Osteoblast (primary cell): ENCODE data around the gene ATXN2. TPM values are rescaled to one million over a fixed set of nuclear protein-coding genes. Genes with fewer than 3 reads are reported as not detected.

Experiments
- DNase-seq: peaks from one replicate; pipeline ENCODE4 v3.0.0; 2011; ENCODE audit warnings: low spot score, mixed read lengths; ENCODE audit not compliant: insufficient read length; ENCODE audit errors: missing footprints
- H2AFZ ChIP-seq: 2 replicates; pipeline ENCODE4 v1.6.0; 2011; ENCODE audit warnings: mild to moderate bottlenecking, low read length
- H3K27ac ChIP-seq: 2 replicates; pipeline ENCODE4 v1.5.1; 2011; ENCODE audit warnings: mild to moderate bottlenecking, low read depth, low read length, moderate library complexity
- H3K27me3 ChIP-seq: 2 replicates; pipeline ENCODE4 v1.6.0; 2012; ENCODE audit warnings: mild to moderate bottlenecking, control low read depth, inconsistent platforms, low read length, moderate library complexity; ENCODE audit not compliant: insufficient read depth
- H3K36me3 ChIP-seq: 2 replicates; pipeline ENCODE4 v1.5.1; 2011; ENCODE audit warnings: mild to moderate bottlenecking, low read length, control low read depth, moderate library complexity; ENCODE audit not compliant: insufficient read depth
- H3K4me1 ChIP-seq: 2 replicates; pipeline ENCODE4 v1.5.1; 2011; ENCODE audit warnings: mild to moderate bottlenecking, low read length, control low read depth, moderate library complexity; ENCODE audit not compliant: insufficient read depth
- H3K4me2 ChIP-seq: 2 replicates; pipeline ENCODE4 v1.6.0; 2011; ENCODE audit warnings: mild to moderate bottlenecking, low read length; ENCODE audit not compliant: insufficient read depth
- H3K4me3 ChIP-seq: fragments of 200-600 bp; sonication (generic); 3 replicates; pipeline ENCODE4 v1.5.1; 2012; ENCODE audit warnings: mild to moderate bottlenecking, low read length, inconsistent platforms; ENCODE audit not compliant: insufficient read depth
- H3K79me2 ChIP-seq: 2 replicates; pipeline ENCODE4 v1.6.0; 2012; ENCODE audit warnings: mild to moderate bottlenecking, low read length, control low read depth, inconsistent platforms; ENCODE audit not compliant: insufficient read depth
- H3K9me3 ChIP-seq: 2 replicates; pipeline ENCODE4 v1.5.1; 2011; ENCODE audit warnings: low read depth, low read length, control low read depth
- H4K20me1 ChIP-seq: 2 replicates; pipeline ENCODE4 v1.6.0; 2012; ENCODE audit warnings: mild to moderate bottlenecking, low read length, control low read depth; ENCODE audit not compliant: insufficient read depth
- total RNA-seq: library from RNA; depleted of rRNA; stranded (reverse); fragments of >200 nt; gene quantifications from 2 replicates; pipeline ENCODE4 v1.2.3, GENCODE V29; 2012
- TF ChIP-seq, protein P1 (sequence below): IDR thresholded peaks from 2 replicates; pipeline ENCODE4 v1.5.1; 2011; ENCODE audit warnings: mild to moderate bottlenecking, low read depth, low read length, moderate library complexity; ENCODE audit errors: extremely low read depth

Gene ATXN2
- total RNA-seq, 1 donor, result 39.4 TPM

DNA sequence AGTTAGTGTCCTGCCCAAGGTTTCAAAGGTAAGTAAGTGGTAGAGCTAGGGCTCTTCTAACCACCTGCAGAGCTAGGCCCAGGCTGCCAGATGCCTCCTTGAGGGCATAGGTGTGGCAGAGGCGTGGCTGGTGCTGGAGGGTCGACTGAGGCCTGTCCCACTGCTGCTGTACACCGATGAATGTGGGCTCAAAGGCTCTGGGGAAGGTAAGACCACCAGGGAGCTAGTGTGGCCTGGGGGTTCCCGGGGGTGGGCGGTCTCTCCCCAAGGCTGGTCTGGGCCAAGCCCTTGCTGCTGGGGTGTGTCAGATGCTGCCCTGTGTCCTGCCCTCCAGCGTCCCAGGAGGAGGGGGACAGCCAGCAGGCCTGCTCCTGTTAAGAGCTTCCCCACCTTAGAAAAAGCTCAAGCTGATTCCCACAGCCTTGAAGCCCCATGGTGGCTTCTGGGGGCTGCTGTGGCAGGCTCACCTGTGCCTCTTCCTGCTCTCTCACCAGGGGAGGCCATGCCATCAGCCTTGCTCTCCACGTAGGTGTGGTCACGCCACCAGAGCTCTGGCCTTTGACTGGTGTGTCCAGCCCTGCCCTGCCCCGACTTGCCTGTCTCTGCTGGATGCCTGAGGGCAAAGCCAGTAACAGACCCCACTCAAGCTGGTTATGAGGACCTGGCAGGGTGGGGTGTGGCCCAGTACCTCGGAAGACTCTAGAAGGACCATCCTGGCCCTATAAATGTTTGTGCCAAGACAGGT lies 156.6 kb downstream of the ATXN2 start:
- no peak overlapping the region for H3K4me2 ChIP-seq
- H3K4me3 ChIP-seq, result no peak overlapping the region
- H3K27ac ChIP-seq, result peak overlapping the region; percentile 69
- TF ChIP-seq, protein P1, sequence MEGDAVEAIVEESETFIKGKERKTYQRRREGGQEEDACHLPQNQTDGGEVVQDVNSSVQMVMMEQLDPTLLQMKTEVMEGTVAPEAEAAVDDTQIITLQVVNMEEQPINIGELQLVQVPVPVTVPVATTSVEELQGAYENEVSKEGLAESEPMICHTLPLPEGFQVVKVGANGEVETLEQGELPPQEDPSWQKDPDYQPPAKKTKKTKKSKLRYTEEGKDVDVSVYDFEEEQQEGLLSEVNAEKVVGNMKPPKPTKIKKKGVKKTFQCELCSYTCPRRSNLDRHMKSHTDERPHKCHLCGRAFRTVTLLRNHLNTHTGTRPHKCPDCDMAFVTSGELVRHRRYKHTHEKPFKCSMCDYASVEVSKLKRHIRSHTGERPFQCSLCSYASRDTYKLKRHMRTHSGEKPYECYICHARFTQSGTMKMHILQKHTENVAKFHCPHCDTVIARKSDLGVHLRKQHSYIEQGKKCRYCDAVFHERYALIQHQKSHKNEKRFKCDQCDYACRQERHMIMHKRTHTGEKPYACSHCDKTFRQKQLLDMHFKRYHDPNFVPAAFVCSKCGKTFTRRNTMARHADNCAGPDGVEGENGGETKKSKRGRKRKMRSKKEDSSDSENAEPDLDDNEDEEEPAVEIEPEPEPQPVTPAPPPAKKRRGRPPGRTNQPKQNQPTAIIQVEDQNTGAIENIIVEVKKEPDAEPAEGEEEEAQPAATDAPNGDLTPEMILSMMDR, result no peak
- peaks cover 97% of the 10 kb centered on the region for H3K79me2 ChIP-seq
- peak; percentile 19 for DNase-seq
- H3K27me3 ChIP-seq, result no peaks in the 10 kb centered on the region
- H3K9me3 ChIP-seq, result no peaks in the 10 kb centered on the region
- H3K4me1 ChIP-seq, result peaks cover 47% of the 10 kb centered on the region
- no peak overlapping the region for H2AFZ ChIP-seq
- peaks cover 77% of the 10 kb centered on the region for H4K20me1 ChIP-seq
- H3K36me3 ChIP-seq, result peaks cover 24% of the 10 kb centered on the region

DNA sequence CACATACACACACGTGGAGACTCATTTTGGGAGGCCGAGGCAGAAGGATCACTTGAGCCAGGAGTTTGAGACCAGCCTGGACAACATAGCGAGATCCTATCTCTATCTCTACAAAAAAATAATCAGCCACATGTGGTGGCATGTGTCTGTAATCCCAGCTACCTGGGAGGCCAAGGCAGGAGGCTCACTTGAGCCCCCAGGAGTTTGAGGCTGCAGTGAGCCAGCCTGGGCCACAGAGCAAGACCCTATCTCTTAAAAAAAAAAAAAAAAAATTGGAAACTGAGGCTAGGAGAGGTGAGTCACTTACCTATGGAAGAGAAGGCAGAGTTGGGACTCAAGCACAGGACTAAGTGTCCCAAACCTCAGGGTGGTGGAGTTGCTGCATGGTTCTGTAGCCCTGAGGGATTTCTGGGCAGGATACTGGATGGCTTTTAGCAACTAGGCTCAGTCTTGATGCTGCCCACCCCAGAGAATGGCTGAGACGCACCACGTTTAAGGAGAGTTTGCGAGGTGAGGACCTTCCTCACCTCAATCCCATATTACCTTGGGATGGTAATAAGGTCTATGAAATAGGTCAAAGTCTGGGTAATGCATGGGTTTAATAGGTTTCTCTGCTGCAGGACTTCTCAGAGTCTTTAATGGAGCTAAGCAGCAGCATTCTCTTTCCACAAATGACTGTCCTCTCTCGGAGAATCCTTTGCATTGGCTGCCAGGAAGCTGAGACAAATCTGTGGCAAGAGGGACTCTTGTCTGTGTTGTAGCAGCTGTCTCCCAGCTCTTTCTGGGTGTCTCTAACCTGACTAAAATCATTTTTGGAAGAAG lies 157.8 kb downstream of the ATXN2 start:
- H3K4me1 ChIP-seq, result peaks cover 54% of the 10 kb centered on the region
- H3K4me3 ChIP-seq, result no peak overlapping the region
- peaks cover 14% of the 10 kb centered on the region for H3K36me3 ChIP-seq
- TF ChIP-seq, protein P1, result no peak
- no peak overlapping the region for H2AFZ ChIP-seq
- H3K9me3 ChIP-seq, result no peaks in the 10 kb centered on the region
- H4K20me1 ChIP-seq, result peaks cover 78% of the 10 kb centered on the region
- DNase-seq, result peak; percentile 22
- H3K79me2 ChIP-seq, result peaks cover 98% of the 10 kb centered on the region
- H3K27me3 ChIP-seq, result no peaks in the 10 kb centered on the region
- H3K4me2 ChIP-seq, result no peak overlapping the region
- H3K27ac ChIP-seq, result peak overlapping the region; percentile 42

DNA sequence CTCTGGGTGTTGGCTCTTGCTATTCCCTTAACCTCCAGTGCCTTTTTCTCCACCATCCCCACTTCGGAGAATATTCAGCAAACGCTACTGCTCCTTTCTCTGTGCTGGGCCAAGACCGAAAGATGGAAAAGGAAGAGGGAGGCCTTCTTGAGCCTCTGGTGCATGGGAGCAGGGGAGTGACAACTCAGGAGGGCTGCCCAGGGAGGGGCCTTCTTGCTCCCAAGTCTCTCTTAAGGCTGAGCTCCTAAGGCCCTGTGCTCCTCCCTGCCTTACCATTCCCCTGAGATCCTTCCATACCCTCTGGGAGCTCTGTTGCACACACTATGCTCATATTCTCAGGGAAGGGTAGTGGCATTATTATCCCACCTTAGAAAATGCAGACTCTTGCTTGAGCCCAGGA lies 158.5 kb downstream of the ATXN2 start:
- H3K36me3 ChIP-seq, result peaks cover 14% of the 10 kb centered on the region
- H4K20me1 ChIP-seq, result peaks cover 79% of the 10 kb centered on the region
- DNase-seq, result no peak
- peaks cover 98% of the 10 kb centered on the region for H3K79me2 ChIP-seq
- H3K4me1 ChIP-seq, result peaks cover 55% of the 10 kb centered on the region
- H3K4me3 ChIP-seq, result no peak overlapping the region
- no peaks in the 10 kb centered on the region for H3K9me3 ChIP-seq
- no peak overlapping the region for H3K4me2 ChIP-seq
- peak overlapping the region; percentile 42 for H3K27ac ChIP-seq
- no peak overlapping the region for H2AFZ ChIP-seq
- H3K27me3 ChIP-seq, result no peaks in the 10 kb centered on the region
- TF ChIP-seq, protein P1, result no peak

DNA sequence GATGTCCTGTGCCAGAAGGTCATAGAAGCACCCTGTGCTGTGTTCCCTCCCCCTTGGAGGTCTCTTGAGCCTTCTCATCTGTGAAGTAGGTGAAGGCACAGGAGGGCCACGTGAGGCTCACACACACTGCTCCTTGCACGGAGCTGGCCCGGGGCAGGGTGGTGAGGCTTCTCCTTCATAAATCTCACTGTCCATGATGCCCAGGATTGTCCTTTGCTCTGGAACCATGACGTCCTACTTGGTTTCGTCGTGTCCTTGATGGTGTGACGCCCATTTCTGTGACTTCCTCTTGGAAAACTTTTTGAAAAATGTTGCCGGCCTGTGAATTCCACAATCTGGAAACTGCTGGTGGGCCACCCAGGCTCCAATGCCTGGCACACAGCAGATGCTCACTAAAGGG lies 159.0 kb downstream of the ATXN2 start:
- H3K9me3 ChIP-seq, result no peaks in the 10 kb centered on the region
- no peak overlapping the region for H2AFZ ChIP-seq
- H4K20me1 ChIP-seq, result peaks cover 78% of the 10 kb centered on the region
- H3K36me3 ChIP-seq, result peaks cover 14% of the 10 kb centered on the region
- H3K27me3 ChIP-seq, result no peaks in the 10 kb centered on the region
- peak overlapping the region; percentile 42 for H3K27ac ChIP-seq
- DNase-seq, result no peak
- H3K79me2 ChIP-seq, result peaks cover 98% of the 10 kb centered on the region
- H3K4me1 ChIP-seq, result peaks cover 55% of the 10 kb centered on the region
- no peak overlapping the region for H3K4me2 ChIP-seq
- H3K4me3 ChIP-seq, result no peak overlapping the region
- TF ChIP-seq, protein P1, result no peak
